GM21619 (cell line): Measurements from ENCODE around the gene TPSG1.

ENCODE experiments used
- ATAC-seq: cut with Tn5 transposase; IDR thresholded peaks from one replicate; pipeline ENCODE4 v1.9.1; 2021; ENCODE audit not compliant: unreplicated experiment

TPSG1 gene

GRCh38 chr16:1217526-1217925 lies 7.5 kb downstream of the TPSG1 start:
- ATAC-seq = no peak

GRCh38 chr16:1216681-1217400 lies 8.2 kb downstream of the TPSG1 start:
- ATAC-seq = no peak

DNA sequence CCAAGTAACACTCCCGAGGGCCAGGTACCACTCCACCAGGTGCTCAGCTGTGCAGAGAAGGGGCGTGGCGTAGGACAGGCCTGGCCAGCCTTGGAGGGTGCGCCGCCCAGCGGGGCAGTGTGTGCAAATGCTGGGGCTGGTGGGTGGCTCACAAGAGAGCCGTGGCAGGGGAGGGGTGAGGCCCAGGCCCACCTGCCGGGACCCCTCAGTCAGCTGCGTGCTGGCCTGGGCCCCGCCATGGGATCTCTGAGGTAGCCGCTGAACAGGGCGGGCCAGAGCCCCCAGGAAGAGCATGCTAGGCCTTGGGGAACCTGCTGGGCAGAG lies 8.8 kb downstream of the TPSG1 start:
- ATAC-seq = no peak

- ATAC-seq = no peak
Observed at GRCh38 chr16:1215574-1216295, 9.3 kb downstream of the TPSG1 start.

GRCh38 chr16:1214719-1215118 lies 10.3 kb downstream of the TPSG1 start:
- no peak for ATAC-seq

- no peak for ATAC-seq
Observed at GRCh38 chr16:1213796-1214372, 11.2 kb downstream of the TPSG1 start.

DNA sequence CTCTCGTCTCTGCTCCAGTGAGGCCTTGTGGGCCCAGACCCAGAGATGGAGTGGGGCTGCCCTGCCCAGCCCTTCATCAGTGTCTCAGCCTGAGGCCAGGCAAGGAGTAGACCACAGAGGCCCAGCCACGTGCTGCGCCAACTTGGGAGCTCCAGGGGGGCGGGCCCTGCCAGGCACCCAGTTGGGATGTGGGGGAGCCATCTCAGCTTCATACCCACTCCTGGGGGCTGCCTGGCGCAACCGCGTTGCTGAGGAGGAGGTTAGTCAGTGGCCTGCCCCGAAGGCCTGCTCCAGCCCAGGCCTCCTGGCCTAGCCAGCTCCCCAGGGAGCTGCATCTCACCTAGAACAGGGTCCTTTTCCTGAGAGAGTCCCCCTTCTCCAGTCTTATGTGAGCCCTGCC lies 11.8 kb downstream of the TPSG1 start:
- no peak for ATAC-seq

- no peak for ATAC-seq
Observed at GRCh38 chr16:1212616-1213194, 12.4 kb downstream of the TPSG1 start.

DNA sequence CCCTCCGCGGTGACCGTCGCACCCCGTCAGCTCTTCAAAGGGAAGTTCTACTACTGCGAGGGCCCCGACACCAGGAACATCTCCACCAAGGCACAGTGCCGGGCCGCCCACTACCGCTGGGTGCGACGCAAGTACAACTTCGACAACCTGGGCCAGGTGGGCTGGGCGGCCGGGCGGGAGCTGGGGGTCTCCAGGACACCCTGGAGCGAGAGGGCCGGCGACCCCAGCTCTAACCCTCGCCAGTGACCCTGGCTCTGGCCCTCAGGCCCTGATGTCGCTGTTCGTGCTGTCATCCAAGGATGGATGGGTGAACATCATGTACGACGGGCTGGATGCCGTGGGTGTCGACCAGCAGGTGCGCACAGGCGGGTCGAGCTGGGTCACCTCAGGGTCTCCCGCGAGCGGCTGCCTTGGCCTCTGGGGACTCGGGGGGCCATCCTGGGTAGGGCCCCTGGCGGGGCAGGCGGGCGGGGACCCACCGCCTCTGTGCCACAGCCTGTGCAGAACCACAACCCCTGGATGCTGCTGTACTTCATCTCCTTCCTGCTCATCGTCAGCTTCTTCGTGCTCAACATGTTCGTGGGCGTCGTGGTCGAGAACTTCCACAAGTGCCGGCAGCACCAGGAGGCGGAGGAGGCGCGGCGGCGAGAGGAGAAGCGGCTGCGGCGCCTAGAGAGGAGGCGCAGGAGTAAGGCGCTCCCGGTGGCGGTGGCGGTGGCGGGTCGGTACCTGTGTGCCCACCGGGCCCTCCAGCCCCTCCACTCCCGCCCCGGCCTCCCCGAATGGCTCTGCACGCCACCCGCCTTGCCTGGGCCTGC lies 13.4 kb downstream of the TPSG1 start:
- no peak for ATAC-seq

GRCh38 chr16:1210461-1210860 lies 14.6 kb downstream of the TPSG1 start:
- no peak for ATAC-seq

DNA sequence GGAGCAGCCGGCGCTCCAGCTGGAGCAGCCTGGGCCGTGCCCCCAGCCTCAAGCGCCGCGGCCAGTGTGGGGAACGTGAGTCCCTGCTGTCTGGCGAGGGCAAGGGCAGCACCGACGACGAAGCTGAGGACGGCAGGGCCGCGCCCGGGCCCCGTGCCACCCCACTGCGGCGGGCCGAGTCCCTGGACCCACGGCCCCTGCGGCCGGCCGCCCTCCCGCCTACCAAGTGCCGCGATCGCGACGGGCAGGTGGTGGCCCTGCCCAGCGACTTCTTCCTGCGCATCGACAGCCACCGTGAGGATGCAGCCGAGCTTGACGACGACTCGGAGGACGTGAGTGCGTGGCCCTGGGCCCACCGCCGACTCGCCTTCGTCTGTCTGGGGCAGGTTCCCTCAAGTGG lies 16.0 kb downstream of the TPSG1 start:
- no peak for ATAC-seq

DNA sequence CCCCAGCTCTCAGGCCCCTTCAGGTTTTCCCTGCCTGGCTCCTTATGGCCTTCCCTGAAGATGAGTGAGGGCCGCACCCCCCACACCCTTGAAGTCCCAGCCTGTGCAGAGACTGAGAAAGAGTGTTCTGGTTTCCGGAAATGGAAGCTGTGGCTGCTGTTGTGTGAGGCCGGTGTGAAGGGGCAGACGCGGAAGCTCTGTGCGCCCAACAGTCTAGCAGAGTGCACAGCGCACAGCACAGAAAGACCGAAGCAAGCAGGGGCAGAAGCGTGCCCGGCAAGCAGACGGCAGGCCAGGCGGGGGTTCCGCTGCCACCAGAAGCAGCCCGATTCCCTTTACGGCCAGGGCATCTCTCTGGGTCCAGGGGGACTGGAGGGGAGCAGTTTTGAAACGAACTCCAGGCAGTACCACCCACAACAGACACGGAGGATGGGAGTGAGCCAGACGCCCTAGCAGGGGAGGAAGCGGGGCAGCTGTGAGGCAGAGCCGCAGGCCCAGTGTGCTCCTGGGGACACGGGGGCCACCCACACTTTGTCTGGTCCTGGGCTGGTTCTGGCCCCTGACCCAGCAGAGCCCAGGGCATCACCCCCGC lies 16.7 kb downstream of the TPSG1 start:
- no peak for ATAC-seq

DNA sequence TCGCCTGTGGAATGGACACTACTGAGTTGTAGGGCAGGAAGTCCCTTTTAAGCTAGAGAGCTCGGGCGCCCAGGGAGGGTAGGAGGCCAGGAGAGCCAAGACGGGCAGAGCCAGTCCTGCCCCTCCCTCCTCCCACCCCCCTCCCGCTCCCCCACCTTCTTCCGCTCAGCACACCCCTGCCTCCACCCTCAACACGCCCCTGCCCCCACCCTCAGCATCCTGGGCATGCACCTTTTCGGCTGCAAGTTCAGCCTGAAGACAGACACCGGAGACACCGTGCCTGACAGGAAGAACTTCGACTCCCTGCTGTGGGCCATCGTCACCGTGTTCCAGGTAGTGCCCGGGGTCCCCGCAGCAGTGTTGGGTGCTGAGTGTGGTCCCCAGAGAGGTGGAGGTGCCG lies 18.3 kb downstream of the TPSG1 start:
- ATAC-seq = no peak

DNA sequence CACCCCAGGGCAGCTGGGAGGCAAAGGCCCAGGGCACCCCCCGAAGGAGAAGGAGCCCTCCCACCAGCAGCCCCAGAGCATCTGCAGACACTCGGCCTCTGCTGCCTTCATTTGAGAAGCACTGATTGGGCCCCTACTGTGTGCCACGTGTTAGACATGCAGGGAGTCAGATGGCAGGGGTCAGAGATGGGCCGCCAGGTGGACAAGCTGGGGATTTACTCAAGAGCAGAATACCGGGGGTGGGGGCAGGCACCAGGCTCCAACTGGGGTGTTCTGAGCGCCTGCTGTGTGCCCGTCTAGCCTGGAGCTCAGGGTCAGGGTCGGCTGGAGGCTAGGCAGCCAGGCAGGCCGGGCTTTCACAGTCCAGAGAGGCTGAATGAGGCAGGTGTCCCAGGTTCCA lies 18.7 kb downstream of the TPSG1 start:
- ATAC-seq = no peak

DNA sequence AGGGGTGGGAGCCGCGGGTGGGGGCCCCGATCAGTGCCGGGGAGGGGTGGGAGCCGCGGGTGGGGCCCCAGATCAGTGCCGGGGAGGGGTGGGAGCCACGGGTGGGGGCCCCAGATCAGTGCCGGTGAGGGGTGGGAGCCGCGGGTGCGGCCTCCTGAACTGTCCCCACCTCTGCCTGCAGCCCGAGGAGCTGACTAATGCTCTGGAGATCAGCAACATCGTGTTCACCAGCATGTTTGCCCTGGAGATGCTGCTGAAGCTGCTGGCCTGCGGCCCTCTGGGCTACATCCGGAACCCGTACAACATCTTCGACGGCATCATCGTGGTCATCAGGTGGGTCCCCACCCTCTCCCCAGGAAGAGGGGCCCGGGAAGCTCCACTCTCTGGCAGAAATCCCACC lies 20.1 kb downstream of the TPSG1 start:
- no peak for ATAC-seq

GRCh38 chr16:1202274-1202673 lies 22.8 kb downstream of the TPSG1 start:
- no peak for ATAC-seq

GRCh38 chr16:1201444-1201843 lies 23.6 kb downstream of the TPSG1 start:
- ATAC-seq = no peak

GRCh38 chr16:1200014-1200627 lies 24.9 kb downstream of the TPSG1 start:
- ATAC-seq = no peak

DNA sequence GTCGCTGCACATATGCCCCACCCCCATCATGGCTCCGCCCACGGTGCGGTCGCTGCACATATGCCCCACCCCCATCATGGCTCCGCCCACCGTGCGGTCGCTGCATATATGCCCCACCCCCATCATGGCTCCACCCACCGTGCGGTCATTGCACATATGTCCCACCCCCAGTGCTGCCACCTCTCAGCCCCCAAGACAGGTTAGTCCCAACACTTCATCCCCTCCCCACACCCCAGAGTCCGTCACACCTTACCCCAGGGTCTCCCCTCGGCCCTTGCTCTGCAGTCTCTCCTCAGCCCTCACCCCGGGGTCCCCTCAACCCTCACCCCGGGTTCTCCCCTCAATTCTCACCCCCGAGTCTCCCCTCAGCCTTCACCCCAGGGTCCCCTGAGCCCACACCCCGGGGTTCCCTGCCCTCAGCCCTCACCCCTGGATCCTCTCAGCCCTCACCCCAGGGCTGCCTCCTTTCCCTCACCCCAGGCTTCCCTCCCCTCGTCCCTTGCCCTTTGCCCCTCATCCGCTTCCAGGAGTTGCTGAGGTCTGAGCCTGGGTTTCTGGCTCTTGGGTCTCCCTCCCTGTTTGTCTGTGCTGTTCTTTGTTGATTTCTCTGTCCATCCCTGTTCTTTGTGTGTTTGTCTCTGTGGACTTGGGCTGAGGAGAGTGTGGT lies 25.6 kb downstream of the TPSG1 start:
- no peak for ATAC-seq
